ENCODE data around the gene MCTS1.
"Not testable (repeated sequence)": the region's sequence is repeated elsewhere in the genome, so short reads cannot be mapped to it uniquely, and the experiment has no call there.

MCTS1 gene

DNA sequence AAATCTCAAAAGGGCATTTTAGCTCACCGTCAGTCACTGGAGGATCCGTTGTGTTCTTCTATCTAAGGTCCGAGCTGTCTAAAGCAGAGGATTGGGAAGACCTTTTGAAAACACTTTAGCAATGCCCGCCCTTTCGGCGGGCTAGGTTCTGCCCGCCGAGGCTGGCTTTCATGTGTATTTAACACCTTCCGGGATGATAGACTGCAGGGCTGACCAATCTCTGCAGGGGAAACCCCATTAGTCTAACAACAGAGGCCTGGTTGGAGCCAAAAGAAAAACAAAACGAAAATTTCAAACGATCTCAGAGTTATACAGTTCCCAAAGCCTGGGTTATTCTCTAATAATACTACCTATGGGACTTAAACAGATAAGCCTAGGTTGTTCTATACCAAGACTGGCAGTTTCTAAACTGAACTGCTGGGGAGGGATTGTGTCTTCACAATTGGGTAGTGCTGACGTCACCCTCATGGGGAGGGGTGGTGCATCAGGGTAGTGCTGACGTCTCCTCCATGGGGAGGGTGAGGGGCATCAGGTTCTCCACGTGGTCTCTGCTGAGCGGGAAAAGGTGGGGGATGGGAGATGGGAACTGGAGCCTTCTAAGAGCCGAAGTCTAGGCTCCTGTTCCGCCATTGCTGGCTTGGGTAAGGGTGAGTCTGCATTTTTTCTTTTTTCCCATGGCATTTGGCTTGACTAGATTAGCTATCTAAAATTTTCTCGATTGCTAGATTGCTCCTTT is 28.4 kb upstream of the MCTS1 start:
- no peak for TF ChIP-seq ZNF274 (IDR thresholded peaks at IDR 0.05; ENCODE audit: low read depth, low read length)
- no peak overlapping the region for H3K4me3 ChIP-seq (ENCODE audit: low read length)

DNA sequence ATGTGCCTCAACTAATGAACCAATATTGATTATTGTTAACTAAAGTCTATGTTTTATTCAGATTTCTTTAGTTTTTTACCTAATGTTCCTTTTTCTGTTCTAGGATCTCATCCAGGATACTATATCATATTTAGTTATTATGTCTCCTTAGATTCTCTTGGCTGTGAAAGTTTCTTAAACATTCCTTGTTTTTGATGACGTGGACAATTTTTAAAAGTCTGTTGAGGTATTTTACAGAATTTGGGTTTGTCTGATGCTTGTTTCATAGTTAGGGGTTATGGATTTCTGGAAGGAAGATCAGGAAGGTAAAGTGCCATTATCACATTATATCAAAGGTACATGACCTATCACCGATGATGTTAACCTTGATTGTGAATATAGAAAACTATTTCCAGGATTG is 18.2 kb upstream of the MCTS1 start:
- H3K4me3 ChIP-seq (ENCODE audit: low read length) = no peak overlapping the region
- no peak for TF ChIP-seq ZNF274 (IDR thresholded peaks at IDR 0.05; ENCODE audit: low read depth, low read length)

DNA sequence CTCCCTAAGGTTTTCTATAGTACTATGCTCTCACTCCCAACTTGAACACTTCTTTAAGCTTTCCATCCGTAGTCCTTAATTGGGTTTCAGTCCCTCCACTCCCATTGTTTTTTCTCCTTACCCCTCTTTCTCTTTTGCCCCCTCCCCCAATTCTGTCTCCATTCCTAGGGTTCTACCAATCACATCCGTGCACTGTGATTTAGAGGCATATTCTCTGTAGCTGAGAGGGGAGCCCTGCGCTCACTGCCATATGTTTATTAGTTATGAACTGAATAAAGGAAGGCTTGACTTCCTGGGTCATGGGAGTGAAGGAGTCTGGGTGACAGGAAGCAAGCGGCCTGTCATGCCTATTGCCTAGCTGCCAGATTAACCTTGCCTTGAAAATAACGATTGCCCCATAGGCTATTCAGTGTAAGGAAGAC is 471 bp downstream of the MCTS1 start:
- no peak for TF ChIP-seq ZNF274 (IDR thresholded peaks at IDR 0.05; ENCODE audit: low read depth, low read length)
- peak overlapping the region; percentile 92 for H3K4me3 ChIP-seq (ENCODE audit: low read length)

DNA sequence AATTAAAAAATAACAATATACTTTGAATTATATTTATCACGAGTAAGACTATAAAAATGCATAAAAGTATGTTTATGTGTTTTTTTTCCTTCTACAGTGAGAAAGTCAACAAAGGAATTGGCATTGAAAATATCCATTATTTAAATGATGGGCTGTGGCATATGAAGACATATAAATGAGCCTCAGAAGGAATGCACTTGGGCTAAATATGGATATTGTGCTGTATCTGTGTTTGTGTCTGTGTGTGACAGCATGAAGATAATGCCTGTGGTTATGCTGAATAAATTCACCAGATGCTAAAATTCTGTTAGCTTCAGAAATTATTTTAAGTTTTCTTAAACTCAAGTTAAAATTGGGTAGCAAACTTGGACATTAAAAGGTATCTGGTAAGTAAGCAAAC is 8.2 kb downstream of the MCTS1 start:
- TF ChIP-seq ZNF274 (IDR thresholded peaks at IDR 0.05; ENCODE audit: low read depth, low read length) = no peak

GRCh38 chrX:120614816-120615215 is 10.9 kb downstream of the MCTS1 start:
- H3K4me3 ChIP-seq (ENCODE audit: low read length) = no peak overlapping the region
- no peak for TF ChIP-seq ZNF274 (IDR thresholded peaks at IDR 0.05; ENCODE audit: low read depth, low read length)

More for the DNA sequence above, 8.2 kb downstream of the MCTS1 start:
- no peak overlapping the region for H3K4me3 ChIP-seq (ENCODE audit: low read length)

DNA sequence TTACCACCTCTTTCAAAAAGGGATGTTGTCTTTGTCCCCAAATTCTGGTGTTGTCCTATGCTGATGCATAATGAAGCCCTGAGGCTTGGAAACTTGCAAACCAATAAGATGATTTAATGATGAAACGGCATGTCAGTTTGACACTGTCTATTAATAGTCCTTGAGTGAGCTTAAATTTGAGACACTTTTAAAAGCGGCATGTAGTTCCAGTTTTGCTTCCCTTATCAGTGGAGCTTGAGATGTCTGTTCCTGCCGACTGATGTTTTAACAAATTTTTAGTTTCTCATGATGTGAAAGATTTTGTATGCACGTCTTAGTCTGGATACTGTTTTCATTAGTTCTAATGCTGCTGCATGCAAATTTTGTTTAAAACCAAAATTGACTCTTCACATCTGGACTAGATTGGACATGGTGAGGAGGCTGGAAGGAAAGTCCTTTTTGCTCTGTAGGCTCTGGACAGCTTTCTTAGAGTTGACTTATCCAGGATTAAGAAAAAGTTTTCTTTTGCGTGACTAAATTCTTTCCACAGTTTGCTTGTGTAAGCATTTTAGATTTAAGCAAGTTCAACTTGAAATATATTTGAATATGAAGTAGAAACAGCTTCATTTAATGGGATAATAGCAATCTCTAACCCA is 14.2 kb downstream of the MCTS1 start:
- no peak for TF ChIP-seq ZNF274 (IDR thresholded peaks at IDR 0.05; ENCODE audit: low read depth, low read length)
- no peak overlapping the region for H3K4me3 ChIP-seq (ENCODE audit: low read length)

DNA sequence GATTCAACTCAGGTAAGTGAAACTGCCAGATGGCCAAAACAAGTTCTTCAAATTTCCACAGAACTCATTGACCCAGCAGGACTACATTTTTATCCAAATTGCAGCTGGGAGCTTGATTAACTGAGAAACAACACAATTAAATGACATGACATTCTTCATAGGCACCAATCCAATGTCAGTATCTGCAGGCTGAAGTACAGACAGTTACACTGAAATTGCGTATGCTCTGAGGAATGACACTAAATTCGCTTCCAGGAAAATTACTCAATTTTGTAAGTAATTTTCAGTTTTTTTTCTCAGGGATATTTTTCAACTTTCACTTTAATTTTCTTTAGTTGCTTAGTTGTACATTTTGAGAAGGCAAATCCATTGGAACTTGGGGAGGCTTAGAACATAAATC is 21.5 kb downstream of the MCTS1 start:
- no peak overlapping the region for H3K4me3 ChIP-seq (ENCODE audit: low read length)
- TF ChIP-seq ZNF274 (IDR thresholded peaks at IDR 0.05; ENCODE audit: low read depth, low read length) = no peak

GRCh38 chrX:120629667-120630537 is 26.0 kb downstream of the MCTS1 start, which contains the start of gene C1GALT1C1:
TSS of gene C1GALT1C1 (minus strand) at chrX:120630054. CDS start at chrX:120627166, 2,888 bp downstream.
- peak within 1 kb of the TSS; percentile 72 for H3K4me3 ChIP-seq (ENCODE audit: low read length)
- TF ChIP-seq ZNF274 (IDR thresholded peaks at IDR 0.05; ENCODE audit: low read depth, low read length) = no peak

DNA sequence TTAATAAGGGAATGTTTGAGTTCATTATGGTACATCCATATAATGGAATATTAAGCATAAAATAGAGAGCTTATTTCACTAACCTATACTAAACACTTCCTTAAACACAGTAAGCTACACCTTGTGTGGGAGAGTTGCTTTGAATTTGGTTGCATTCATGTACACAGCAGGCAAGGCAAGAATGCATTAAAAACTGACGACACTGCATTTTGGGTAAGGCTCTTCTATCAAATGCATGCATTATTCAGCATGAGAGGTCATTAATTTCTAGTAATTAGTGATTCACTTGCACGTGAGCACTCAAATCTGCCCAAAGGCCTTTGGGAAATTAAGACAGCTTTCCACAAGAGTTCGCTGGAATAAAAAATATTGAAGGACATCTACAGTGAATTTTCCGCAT is 34.7 kb downstream of the MCTS1 start:
- no peak for TF ChIP-seq ZNF274 (IDR thresholded peaks at IDR 0.05; ENCODE audit: low read depth, low read length)
- no peak overlapping the region for H3K4me3 ChIP-seq (ENCODE audit: low read length)

DNA sequence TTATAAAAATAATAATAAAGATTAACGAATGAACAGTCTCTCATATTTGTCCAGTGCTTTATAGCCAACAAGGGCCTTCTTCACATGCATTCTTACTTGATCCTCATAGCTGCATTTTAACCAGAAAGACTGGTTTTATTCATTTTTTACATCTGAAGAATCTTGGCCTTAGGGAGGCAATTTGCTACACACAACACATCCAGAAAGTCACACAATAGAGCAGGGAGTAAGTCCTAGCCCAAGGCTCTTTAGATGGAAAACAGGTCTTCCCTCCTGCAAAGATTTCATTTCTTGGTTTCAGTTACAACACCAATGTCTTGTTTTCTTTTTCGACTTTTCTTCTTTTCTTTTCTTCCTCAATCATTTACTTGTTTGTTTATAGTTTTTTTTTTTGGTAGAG is 39.0 kb downstream of the MCTS1 start:
- no peak overlapping the region for H3K4me3 ChIP-seq (ENCODE audit: low read length)
- TF ChIP-seq ZNF274 (IDR thresholded peaks at IDR 0.05; ENCODE audit: low read depth, low read length) = no peak

- H3K4me3 ChIP-seq (ENCODE audit: low read length) = no peak overlapping the region
- TF ChIP-seq ZNF274 (IDR thresholded peaks at IDR 0.05; ENCODE audit: low read depth, low read length) = no peak
These were observed 43.2 kb downstream of the MCTS1 start for GRCh38 chrX:120647127-120647526.

- not testable (repeated sequence) for H3K4me3 ChIP-seq (ENCODE audit: low read length)
These were observed 48.4 kb downstream of the MCTS1 start for GRCh38 chrX:120652256-120652655.

GRCh38 chrX:120653000-120653399 is 49.1 kb downstream of the MCTS1 start:
- no peak overlapping the region for H3K4me3 ChIP-seq (ENCODE audit: low read length)
- no peak for TF ChIP-seq ZNF274 (IDR thresholded peaks at IDR 0.05; ENCODE audit: low read depth, low read length)

DNA sequence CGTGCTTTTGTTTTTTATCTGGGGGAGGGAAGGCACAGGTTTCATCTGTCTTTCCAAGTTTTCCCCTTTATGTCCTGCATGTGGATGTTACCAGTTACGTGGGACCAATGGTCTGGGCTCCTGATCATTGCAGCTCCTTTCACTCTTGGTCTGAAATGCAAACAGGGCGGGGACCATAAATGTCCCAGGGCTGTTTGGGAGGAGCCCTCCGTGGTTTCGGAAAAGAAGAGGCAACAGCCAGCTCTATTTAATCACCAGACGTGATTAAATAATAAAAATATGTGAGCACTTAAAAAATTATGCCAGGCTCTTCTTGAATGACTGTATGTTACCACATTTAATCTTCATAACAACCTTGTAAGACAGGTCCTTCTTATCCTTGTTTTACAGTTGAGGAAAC is 56.7 kb downstream of the MCTS1 start:
- H3K4me3 ChIP-seq (ENCODE audit: low read length) = no peak overlapping the region
- no peak for TF ChIP-seq ZNF274 (IDR thresholded peaks at IDR 0.05; ENCODE audit: low read depth, low read length)
